Body of pancreas (tissue), 4 donors: ENCODE data around the gene BHLHA9.

Source experiments
- POLR2A ChIP-seq, 3 donors: fragments of 450-650 bp; IDR thresholded peaks; one replicate each; pipeline ENCODE4 v1.6.1; 2016; ENCODE audit warnings: antibody characterized with exemption in 3 of 3, mild to moderate bottlenecking in 2 of 3
- TF ChIP-seq, protein P1 (sequence below), 7 experiments: fragments of 450-650 bp in 4 of 7; fragments of 200-600 bp in 3 of 7; sonication (generic) in 3 of 7; IDR thresholded peaks; one replicate each; pipeline ENCODE4 v1.5.1; 2016 to 2019; ENCODE audit warnings: antibody characterized with exemption in 7 of 7

DNA sequence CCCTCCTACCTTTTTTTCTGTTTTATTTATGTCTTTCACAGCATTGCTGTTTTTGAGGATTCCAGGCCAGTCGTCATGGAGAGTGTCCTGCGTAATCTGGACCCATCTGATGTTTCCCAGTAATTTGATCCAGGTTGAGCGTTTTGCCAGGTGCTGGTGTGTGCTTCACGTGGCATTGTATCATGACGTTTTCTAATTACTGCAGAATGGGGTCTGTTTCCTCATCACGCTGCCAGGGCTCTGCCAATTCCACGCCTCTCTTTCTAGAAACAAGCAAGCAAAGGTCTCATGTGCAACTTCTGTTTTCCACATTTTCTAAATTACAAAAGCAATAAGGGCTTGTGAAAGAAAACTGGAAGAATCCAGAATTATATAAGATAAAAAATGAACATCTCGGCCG lies 28.3 kb upstream of the BHLHA9 start:
- TF ChIP-seq POLR2A (IDR thresholded peaks at IDR 0.05), result no peak
- TF ChIP-seq, protein P1, sequence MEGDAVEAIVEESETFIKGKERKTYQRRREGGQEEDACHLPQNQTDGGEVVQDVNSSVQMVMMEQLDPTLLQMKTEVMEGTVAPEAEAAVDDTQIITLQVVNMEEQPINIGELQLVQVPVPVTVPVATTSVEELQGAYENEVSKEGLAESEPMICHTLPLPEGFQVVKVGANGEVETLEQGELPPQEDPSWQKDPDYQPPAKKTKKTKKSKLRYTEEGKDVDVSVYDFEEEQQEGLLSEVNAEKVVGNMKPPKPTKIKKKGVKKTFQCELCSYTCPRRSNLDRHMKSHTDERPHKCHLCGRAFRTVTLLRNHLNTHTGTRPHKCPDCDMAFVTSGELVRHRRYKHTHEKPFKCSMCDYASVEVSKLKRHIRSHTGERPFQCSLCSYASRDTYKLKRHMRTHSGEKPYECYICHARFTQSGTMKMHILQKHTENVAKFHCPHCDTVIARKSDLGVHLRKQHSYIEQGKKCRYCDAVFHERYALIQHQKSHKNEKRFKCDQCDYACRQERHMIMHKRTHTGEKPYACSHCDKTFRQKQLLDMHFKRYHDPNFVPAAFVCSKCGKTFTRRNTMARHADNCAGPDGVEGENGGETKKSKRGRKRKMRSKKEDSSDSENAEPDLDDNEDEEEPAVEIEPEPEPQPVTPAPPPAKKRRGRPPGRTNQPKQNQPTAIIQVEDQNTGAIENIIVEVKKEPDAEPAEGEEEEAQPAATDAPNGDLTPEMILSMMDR (IDR thresholded peaks at IDR 0.05), result no peak
